NOMO-1 treated with DMSO at 0.1 percent for 48 hours (cell line): Measurements from ENCODE around the gene ZDHHC11.
"Not testable (repeated sequence)": the region's sequence is repeated elsewhere in the genome, so short reads cannot be mapped to it uniquely, and the experiment has no call there.

Source experiments
- DNase-seq: peaks from one replicate; lab custom pipeline; 2025; ENCODE audit not compliant: unreplicated experiment; lab: John Stamatoyannopoulos, UW

ZDHHC11 gene

GRCh38 chr5:750226-750625 is 100.6 kb downstream of the ZDHHC11 start:
- DNase-seq, result not testable (repeated sequence)

GRCh38 chr5:749101-749670 is 101.6 kb downstream of the ZDHHC11 start:
- no peak for DNase-seq

GRCh38 chr5:748011-748980 is 102.5 kb downstream of the ZDHHC11 start:
- DNase-seq, result not testable (repeated sequence)

- not testable (repeated sequence) for DNase-seq
Measured at GRCh38 chr5:747303-747844, 103.4 kb downstream of the ZDHHC11 start.

- DNase-seq, result no peak
Measured at GRCh38 chr5:746258-746761, 104.5 kb downstream of the ZDHHC11 start.
